Gastroesophageal sphincter (tissue), 4 donors: ENCODE measurements around the gene MAPK11. TPM values are rescaled to one million over a fixed set of nuclear protein-coding genes. Genes with fewer than 3 reads are reported as not detected.
A peak's percentile ranks its signal among the peaks of the same experiment; 100 is the strongest.

Experiments used
- ATAC-seq: fragments of 150-250 bp; one replicate; pipeline ENCODE4 v1.9.1; 2016; ENCODE audit warnings: mild to moderate bottlenecking, moderate library complexity
- H3K27ac ChIP-seq, 4 donors: fragments of 200-600 bp; sonication (generic) in 3 of 4; 1 replicate in 3 of 4; 2 replicates in 1 of 4; pipeline ENCODE4 v1.5.1; 2016 to 2019
- H3K27me3 ChIP-seq: fragments of 200-600 bp; sonication (generic); one replicate; pipeline ENCODE4 v1.5.1; 2019
- H3K36me3 ChIP-seq, 2 donors: fragments of 200-600 bp; sonication (generic); one replicate each; pipeline ENCODE4 v1.5.1; 2019; ENCODE audit warnings: control low read depth in 1 of 2
- H3K4me1 ChIP-seq, 3 donors: fragments of 200-600 bp; sonication (generic); 1 replicate in 2 of 3; 2 replicates in 1 of 3; pipeline ENCODE4 v1.5.1; 2016 to 2019; ENCODE audit warnings: control low read depth in 2 of 3
- H3K4me3 ChIP-seq, 2 donors: fragments of 200-600 bp; sonication (generic); one replicate each; pipeline ENCODE4 v1.5.1; 2019; ENCODE audit warnings: mild to moderate bottlenecking in 1 of 2, moderate library complexity in 1 of 2
- H3K9me3 ChIP-seq, 3 donors: fragments of 200-600 bp; sonication (generic); one replicate each; pipeline ENCODE4 v1.5.1; 2017 to 2019; ENCODE audit warnings: control low read depth in 2 of 3
- EP300 ChIP-seq: sonication (generic); formaldehyde crosslinking; IDR thresholded peaks from one replicate; pipeline ENCODE4 v1.6.1; 2017; ENCODE audit warnings: antibody characterized with exemption, mild to moderate bottlenecking
- POLR2A ChIP-seq, 2 donors: fragments of 450-650 bp; IDR thresholded peaks; one replicate each; pipeline ENCODE4 v1.6.1; 2017; ENCODE audit warnings: antibody characterized with exemption in 2 of 2, mild to moderate bottlenecking in 2 of 2, moderate library complexity in 1 of 2
- POLR2AphosphoS5 ChIP-seq: sonication (generic); formaldehyde crosslinking; IDR thresholded peaks from one replicate; pipeline ENCODE4 v1.6.1; 2017; ENCODE audit warnings: antibody characterized with exemption
- WGBS, 2 donors: methylation state at CpG; one replicate each; pipeline ENCODE4 v1.1.5; 2018; ENCODE audit warnings: low coverage in 1 of 2; 5-methylcytosine and 5-hydroxymethylcytosine counted together
- total RNA-seq, 4 donors: library from RNA; depleted of rRNA; stranded (reverse); fragments of >200 nt; gene quantifications; one replicate each; pipeline ENCODE4 v1.1.0, GENCODE V29; 2016
- TF ChIP-seq, protein P1 (sequence below), 4 experiments: fragments of 200-600 bp in 2 of 4; fragments of 450-650 bp in 2 of 4; sonication (generic) in 1 of 4; IDR thresholded peaks; one replicate each; pipeline ENCODE4 v1.5.1; 2017 to 2019; ENCODE audit warnings: antibody characterized with exemption in 4 of 4, mild to moderate bottlenecking in 2 of 4, moderate library complexity in 2 of 4

The MAPK11 gene
- total RNA-seq, 4 donors from 2014 or later, result 6.8 to 11.5 (median 10.4) TPM

DNA sequence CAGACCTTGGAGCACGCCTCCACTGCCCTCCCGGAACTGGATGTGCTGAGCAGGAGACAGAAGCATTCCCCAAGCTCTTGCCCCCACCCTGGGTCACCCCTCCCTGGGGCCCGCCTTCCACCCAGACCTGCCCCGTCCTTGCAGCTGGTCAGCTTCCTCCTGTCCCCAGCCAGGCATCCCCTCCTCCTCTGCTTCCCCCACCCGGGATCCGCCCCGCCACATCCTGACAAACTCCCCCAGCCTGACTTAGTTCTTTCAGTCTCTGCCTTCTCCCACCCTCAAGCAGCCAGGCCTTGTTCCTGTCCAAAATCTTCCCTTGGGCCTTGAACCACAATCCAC is 38.4 kb upstream of the MAPK11 start:
- no peak for TF ChIP-seq POLR2A (IDR thresholded peaks at IDR 0.05)
- TF ChIP-seq POLR2AphosphoS5, result peak; percentile 28
- H3K27ac ChIP-seq, result peak overlapping the region; percentile 70 to 94 (median 92)
- 31 to 47% methylated on average over 2 to 5 of the region's 7 CpGs for WGBS, 2 donors
- ATAC-seq, result peak; percentile 58
- no peaks in the 10 kb centered on the region for H3K27me3 ChIP-seq
- peaks cover 0 to 10% of the 10 kb centered on the region in 2 donors for H3K36me3 ChIP-seq
- peaks cover 4 to 57% (median 39%) of the 10 kb centered on the region in 3 donors for H3K4me1 ChIP-seq
- H3K4me3 ChIP-seq, result peak overlapping the region in 1 of 2 donors; percentile 94
- no peaks in the 10 kb centered on the region for H3K9me3 ChIP-seq

DNA sequence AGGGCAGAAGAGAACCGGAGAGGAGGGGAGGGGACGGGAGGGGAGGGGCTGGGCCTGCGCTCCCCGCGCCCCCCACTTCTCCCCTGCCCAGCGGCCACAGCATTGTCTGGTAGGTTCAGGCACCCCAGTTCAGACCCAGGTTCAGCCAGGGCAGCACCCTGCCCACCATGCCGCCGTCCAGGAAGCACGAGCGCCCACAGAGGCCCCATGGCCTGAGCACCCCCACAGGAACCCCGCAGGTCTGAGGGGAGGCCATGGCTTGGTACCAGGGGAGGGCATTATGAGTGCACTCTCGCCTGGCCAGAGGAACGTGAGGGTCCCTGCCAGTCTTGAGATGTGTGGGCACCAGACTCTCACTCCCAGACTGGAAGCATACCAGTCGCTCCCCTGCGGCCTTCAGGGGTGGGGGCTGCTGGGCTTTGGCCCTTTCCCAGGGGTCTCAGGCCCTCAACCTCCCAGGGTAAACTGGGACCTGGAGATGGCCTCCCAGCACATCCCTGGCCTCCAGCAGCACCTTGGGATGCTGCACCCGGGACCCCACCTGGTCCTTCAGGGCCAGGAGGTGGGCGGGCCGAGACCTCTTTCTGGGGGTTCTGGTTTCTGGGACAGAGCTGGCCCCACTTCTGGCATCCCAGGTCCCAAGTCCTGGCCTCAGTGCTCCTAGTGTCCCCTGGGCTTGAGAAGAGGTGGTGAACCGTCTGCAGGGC is 37.9 kb upstream of the MAPK11 start:
- Histone ChIP-seq H3K27ac (peak overlapping the region; percentile 70 to 94 (median 92)), H3K4me3 (peak overlapping the region in 1 of 2 donors; percentile 94), H3K9me3 (no peaks in the 10 kb centered on the region), H3K4me1 (peaks cover 4 to 62% (median 44%) of the 10 kb centered on the region in 3 donors), H3K36me3 (peaks cover 0 to 10% of the 10 kb centered on the region in 2 donors), H3K27me3 (no peaks in the 10 kb centered on the region)
- WGBS, 2 donors, result 10% methylated on average over 4 of the region's 19 CpGs; no CpG with 5 or more reads in 1 of the 2 donors
- no peak for ATAC-seq
- TF ChIP-seq EP300 (no peak), POLR2AphosphoS5 (no peak), POLR2A (IDR thresholded peaks at IDR 0.05) (no peak)
- TF ChIP-seq, protein P1, sequence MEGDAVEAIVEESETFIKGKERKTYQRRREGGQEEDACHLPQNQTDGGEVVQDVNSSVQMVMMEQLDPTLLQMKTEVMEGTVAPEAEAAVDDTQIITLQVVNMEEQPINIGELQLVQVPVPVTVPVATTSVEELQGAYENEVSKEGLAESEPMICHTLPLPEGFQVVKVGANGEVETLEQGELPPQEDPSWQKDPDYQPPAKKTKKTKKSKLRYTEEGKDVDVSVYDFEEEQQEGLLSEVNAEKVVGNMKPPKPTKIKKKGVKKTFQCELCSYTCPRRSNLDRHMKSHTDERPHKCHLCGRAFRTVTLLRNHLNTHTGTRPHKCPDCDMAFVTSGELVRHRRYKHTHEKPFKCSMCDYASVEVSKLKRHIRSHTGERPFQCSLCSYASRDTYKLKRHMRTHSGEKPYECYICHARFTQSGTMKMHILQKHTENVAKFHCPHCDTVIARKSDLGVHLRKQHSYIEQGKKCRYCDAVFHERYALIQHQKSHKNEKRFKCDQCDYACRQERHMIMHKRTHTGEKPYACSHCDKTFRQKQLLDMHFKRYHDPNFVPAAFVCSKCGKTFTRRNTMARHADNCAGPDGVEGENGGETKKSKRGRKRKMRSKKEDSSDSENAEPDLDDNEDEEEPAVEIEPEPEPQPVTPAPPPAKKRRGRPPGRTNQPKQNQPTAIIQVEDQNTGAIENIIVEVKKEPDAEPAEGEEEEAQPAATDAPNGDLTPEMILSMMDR (IDR thresholded peaks at IDR 0.05), result no peak

DNA sequence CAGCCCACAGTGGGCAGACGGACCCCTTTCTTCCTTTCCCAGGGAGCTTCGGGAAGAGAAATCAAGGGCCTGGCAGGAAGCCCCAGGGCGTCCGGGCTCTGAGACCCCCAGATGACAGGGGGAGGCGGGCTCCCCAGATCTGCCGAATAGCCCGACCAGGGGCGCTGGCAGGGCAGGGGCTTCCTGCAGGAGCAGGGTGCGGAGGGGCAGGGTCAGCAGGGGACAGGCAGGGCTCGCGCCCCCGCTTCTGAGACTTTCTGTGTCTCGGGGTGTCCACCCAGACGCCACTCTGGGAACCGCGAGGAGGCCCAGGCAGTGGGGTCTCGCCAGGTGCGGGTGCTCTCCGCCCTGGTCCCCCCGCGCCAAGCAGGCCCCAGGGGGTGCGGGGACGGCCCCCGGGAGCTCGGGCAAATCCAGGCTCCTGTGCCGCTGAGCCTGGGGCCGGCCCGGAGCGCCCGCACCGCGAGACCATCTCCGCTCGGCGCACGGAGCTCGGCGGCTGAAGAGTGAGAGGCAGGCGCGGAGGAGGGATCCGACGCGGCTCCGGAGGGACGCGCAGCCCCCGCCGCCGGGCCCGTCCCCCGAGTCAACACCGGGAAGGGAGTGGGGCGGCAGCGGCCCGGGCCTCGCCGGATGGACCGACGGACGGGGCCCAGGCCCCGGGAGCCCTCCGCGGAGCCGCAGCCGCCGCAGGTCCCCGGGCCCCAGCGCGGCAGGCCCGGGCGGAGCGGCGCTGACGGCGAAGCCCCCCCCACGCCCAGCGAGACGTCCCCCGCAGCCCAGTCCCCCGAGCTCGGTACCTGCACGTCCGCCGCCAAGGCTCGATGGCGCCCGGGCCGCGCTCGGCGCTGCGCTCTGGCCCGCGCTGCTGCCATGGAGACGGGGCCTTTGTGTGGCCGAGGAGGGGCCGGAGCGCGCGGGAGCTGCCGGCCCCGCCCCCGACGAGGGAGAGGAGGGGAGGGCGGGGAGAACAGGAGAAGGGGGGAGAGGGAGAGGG is 36.9 kb upstream of the MAPK11 start, which contains the start of gene PLXNB2:
Gene PLXNB2, minus strand, starts transcription at position 894 of the 997 bp plus-strand sequence. CDS start 17,062 bp downstream, outside the sequence.
- no CpG with 5 or more reads among the region's 105 CpGs for WGBS, 2 donors
- no peaks in the 10 kb centered on the region for H3K27me3 ChIP-seq

DNA sequence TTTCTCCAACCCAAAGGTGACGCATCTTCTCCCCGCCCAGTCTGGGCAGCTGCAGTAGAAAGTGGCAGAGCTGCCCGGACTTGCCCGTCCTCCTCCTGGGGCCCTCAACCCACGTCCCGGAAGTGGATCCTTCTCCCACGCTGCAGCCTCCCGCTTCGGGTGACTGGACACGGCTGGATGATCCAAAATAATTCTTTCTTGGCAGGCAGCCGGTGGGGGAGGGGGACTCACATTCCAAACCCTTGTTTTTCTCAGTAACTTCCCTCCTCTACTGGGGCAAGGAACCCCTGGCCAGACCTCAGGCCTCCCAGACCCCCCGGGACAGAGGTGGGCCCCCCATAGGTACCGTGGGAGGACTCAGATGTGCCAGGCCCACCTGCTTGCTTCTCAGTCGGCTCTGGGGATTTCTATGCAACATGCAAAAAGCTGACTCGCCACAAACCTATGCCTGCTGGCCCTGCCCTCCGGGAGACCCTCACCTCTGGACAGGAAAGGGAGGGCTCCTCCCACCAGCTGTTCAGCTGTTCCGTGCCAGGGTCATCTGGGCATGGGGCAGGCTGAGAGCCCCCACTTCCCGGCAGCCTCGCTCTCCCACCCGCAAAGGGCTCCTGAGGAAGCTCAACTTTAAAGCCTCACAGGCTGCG is 35.9 kb upstream of the MAPK11 start:
- peaks cover 4 to 82% (median 64%) of the 10 kb centered on the region in 3 donors for H3K4me1 ChIP-seq
- H3K27me3 ChIP-seq, result no peaks in the 10 kb centered on the region
- WGBS, 2 donors, result 0% methylated on average over 1 of the region's 21 CpGs; no CpG with 5 or more reads in 1 of the 2 donors

More for the DNA sequence above, 36.9 kb upstream of the MAPK11 start, which contains the start of gene PLXNB2:
- peak within 1 kb of the TSS; percentile 86 to 94 for H3K4me3 ChIP-seq
- peaks cover 0 to 8% of the 10 kb centered on the region in 2 donors for H3K36me3 ChIP-seq
- TF ChIP-seq POLR2A (IDR thresholded peaks at IDR 0.05), result peak; percentile 34 to 49
- TF ChIP-seq EP300, result no peak
- TF ChIP-seq POLR2AphosphoS5, result peak; percentile 73
- TF ChIP-seq, protein P1 (IDR thresholded peaks at IDR 0.05), result peak in 2 of 4 experiments; percentile 9 to 15
- ATAC-seq, result peak; percentile 77
- H3K4me1 ChIP-seq, result peaks cover 4 to 72% (median 54%) of the 10 kb centered on the region in 3 donors
- peak within 1 kb of the TSS; percentile 70 to 94 (median 92) for H3K27ac ChIP-seq
- H3K9me3 ChIP-seq, result no peaks in the 10 kb centered on the region

DNA sequence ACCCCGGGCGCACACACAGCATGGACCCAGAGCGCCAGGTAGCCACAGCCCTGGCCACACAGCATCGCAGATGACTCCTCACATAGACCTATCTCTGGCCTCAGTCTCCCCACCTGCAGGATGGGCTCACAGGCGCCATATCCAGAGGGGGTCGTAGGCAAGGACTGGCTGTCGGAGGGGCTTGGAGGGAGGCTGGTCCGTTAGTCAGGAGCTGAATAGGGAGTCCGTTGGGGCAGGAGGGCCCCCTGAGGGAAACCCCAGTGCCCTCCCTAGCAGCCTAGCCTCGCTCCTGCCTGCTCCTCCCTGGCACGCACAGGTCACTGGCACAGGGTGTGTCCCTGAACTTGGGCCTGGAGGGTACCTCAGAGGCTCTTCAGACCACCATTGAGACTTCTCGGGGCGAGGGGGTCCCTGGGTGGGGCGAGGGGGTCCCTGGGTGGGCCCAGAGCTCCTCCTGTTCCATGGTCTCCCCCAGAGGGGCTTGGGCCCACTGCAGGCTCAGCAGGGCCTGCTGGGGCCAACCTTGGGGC is 35.3 kb upstream of the MAPK11 start:
- ATAC-seq, result no peak
- H3K27me3 ChIP-seq, result no peaks in the 10 kb centered on the region

More for the DNA sequence above, 35.9 kb upstream of the MAPK11 start:
- Histone ChIP-seq H3K4me3 (peak overlapping the region; percentile 86 to 94), H3K9me3 (no peaks in the 10 kb centered on the region), H3K36me3 (no peaks in the 10 kb centered on the region), H3K27ac (peak overlapping the region; percentile 57 to 94 (median 92))
- ATAC-seq, result peak; percentile 46
- peak in 1 of 2 donors; percentile 13 for TF ChIP-seq POLR2A (IDR thresholded peaks at IDR 0.05)
- no peak for TF ChIP-seq EP300
- peak; percentile 90 for TF ChIP-seq POLR2AphosphoS5

More for the DNA sequence above, 35.3 kb upstream of the MAPK11 start:
- Histone ChIP-seq H3K36me3 (no peaks in the 10 kb centered on the region), H3K4me1 (peaks cover 4 to 87% (median 70%) of the 10 kb centered on the region in 3 donors), H3K9me3 (no peaks in the 10 kb centered on the region), H3K27ac (peak overlapping the region; percentile 57 to 94 (median 92)), H3K4me3 (peak overlapping the region; percentile 86 to 94)
- TF ChIP-seq EP300 (no peak), POLR2AphosphoS5 (no peak), POLR2A (IDR thresholded peaks at IDR 0.05) (no peak)
- TF ChIP-seq, protein P1 (IDR thresholded peaks at IDR 0.05), result no peak
- WGBS, 2 donors, result no CpG with 5 or more reads among the region's 14 CpGs
